ENCODE results near the gene FNDC11. TPM values are rescaled to one million over a fixed set of nuclear protein-coding genes. Genes with fewer than 3 reads are reported as not detected.

The FNDC11 gene
- total RNA-seq, 1 experiment from 2014 or later: 0.46 TPM

DNA sequence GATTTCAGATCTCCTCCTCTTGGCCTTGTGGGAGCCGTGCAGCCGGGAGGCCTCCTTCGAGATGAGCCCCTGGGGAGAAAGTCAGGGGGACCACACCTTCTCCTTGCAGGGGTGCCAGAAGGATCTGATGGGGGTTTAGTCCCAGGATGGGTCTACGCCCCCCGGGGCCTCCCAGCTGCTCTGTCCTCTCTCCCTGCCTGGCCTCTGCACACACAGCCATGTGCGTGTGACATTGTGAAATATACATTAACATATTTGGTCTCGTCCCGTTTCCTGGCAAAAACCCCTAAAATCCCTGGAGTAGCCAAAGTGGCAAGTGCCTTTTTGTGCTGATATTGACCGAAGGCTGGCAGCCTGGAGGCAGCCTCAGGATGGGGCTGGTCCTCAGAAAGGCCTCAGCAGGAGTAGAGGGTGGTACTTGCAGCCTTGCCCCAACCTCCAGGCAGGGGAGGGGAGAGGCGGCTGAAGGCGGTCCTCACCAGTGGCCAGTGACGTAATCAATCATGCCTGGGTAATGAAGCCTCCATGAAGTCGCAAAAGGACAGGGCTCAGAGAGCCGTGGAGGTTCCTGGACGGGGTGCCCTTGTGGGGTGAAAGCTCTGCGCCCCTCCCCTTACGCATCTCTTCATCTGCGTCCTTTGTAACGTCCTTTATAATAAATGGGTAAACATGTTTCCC lies 25.2 kb downstream of the FNDC11 start:
- no peak for DNase-seq (ENCODE audit: low read depth)

DNA sequence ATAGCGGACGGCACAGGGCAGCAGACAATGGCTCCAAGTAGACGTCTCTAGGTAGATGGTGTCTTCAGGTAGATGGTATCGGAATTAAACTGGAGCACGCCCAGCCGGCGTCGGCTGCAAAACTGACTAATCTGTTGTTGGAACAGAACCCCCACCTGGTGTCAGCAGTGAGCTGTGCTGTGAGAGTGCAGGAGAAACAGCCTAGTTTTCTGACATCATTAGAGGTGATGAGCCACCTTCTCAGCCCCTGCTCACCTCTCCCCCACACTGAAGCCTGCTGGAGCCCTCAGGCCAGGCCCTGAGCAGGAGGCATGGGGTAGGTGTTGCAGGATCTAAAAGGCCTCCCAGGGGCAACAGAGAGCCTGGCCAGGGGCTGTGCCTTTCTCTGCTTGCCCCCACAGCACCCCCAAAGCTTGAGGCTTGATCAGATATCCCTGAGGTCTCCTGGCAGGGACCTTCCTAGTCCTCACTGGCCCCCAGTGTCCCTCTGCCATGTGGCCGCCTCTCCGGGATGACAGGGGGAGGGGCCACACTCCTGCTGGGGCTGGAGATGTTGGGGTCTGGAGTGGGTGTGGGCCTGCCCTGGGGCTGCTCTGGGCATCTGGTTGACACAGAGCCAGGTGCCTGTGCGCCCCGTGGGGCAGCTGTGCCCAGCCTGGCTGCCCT lies 27.0 kb downstream of the FNDC11 start:
- DNase-seq (ENCODE audit: low read depth): peak; percentile 27

DNA sequence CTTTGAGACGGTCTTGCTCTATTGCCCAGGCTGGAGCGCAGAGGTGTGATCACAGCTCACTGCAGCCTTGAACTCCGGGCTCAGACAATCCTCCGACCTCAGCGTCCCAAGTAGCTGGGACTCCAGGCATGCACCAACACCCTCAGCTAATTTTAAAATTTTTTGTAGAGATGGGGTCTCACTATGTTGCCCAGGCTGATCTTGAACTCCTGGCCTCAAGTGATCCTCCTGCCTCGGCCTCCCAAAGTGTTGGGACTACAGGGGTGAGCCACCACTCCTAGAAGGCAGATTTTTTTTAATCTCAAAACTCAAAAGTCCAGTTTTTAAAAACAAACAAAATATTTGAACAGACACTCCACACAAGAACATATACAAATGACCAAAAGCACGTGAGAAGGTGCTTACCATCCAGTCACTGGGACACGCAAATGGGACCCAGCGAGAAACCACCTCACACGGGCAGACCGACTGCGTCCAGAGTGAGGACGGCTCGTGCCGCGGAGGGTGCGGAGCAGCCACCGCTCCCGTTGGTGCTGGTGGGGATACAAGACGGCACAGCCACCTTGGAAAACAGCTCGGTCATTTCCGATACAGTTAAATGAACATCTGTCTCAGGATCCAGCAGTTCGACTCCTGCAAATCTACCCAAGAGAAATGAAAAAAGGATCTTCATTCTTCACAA lies 28.6 kb downstream of the FNDC11 start:
- no peak for DNase-seq (ENCODE audit: low read depth)

DNA sequence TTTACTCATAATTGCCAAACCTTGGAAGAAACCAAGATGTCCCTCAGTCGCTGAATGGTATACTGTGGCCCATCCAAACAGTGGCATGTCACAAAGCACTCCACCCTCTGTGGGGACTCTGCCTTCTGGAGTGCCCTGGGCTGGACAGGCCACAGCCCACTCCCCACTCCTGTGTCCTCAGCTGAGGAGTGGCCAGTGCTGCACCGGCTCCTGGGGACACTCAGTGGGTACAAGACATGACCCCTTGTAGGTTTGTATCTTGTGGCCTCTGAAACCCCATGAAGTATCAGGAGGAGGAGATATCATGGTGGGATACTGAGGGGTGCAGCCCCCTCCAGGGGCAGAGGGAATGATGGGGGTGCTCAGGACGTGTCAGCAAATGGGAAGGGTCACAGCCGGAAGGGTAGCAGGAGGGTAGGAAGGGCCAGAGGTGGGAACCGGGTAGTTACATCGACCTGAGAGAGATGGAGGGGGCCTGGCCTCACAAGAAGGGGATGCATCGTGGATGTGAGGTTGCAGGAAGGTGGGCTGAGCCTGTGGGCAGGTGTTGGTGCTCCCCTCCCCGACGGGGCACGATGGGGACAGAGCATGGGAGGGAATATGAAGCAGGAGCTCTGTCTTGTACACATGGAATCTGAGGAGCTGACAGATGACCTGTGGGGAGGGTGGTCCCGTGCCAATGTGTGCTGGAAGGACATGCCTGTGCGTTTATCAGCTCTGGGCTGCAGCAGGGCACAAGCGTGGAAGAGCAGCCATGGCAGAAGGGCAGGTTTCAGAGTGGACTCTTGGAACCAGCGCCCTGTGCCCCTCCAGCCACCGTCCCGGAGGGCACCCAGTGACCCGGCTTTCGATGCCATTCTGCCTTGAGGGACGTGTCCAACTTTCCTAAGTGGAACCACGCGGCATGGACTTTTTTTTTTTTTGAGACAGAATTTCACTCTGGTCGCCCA lies 31.9 kb downstream of the FNDC11 start:
- no peak for DNase-seq (ENCODE audit: low read depth)

DNA sequence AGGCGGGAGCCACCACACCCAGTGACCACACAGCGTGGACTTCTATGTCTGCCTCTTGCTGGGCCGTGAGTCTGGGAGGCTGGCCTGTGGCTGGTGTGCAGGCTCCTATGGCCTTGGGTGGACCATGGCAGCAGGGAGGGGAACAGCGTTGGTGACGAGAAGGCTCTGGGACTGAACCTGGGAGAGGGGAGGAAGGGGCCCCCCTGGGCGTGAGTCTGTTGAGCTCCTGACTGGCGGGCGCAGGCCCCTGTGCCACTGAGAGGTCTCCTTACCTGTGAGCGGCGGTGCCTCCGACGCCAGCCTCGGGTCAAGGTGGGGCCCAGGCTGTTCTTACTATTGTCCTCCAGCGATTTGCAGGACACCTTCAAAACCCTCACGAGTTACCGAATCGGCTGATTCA lies 32.8 kb downstream of the FNDC11 start:
- DNase-seq (ENCODE audit: low read depth): no peak

DNA sequence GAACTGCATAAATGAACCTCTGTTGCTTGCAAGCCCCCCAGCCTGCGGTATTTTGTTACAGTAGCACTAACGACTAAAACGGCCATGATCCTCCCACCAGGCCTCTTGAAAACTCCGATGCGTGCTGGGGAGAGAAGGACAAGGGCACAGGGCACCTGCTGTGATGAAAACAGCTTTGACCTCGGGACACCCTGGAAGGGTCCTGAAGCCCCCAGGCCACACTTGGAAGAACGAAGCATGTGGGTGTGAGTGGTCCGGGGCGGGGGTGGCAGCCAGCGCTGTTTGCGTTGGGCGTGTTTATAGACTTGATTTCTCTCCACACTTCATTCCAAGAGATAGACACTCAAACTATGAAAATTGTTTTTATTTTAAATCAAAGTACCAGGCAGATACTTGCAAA lies 33.3 kb downstream of the FNDC11 start:
- no peak for DNase-seq (ENCODE audit: low read depth)

DNA sequence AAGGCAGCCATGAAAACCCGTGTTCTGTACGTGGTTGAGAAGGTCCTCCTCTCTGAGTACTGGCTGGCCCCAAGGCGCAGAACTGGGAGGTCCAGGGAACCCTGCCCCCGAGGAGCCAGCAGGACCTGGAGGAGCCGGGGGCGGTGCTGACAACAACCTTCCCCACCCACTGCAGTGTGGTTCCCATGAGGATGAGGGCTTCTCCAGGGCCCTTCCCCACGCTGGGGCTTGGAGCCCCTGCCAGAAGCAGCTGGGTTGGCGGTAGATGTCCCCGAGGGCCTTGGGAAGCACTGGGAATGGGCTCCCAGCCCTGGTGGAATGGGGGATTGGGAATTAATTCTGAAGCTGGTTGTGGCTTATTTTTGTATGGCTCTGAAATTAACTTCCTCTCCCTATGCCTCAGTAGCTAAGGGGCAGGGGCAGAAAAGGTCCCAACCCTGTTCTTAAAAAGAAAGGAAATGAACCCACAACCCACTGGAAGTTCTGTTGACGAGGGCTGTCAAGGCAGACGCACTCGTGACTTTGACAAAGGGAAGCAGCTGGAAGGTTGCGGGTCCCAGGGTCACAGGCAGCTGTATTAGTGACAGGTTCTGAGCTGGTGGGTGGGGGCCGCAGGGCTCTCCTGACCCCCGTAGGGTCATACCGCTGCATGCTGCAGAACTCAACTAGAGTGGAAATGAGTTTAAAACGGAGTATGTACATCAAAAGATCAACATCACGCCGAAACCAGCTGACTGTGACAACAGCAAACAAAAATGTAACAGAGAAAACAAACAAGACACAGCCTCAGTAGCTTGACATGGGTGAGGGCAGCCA lies 34.0 kb downstream of the FNDC11 start:
- no peak for DNase-seq (ENCODE audit: low read depth)

DNA sequence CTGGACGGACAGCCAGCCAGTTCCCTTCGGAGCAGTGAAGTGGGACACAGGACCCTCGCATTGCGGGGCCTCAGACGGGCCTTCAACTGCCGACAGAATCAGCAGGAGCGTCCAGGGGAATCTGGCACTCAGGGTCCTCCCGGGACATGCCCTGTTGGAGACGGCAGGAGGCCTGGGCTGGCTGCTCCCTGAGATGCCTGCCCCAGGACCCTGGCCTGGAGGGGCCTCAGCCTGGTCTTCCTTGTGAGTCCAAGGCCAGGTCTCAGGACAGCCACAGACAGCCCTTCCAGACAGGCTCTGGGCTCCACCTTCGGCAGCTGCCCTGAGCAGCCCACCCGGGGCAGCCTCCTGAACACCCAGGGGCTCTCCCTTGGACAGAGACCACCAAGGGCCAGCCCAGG lies 34.7 kb downstream of the FNDC11 start:
- no peak for DNase-seq (ENCODE audit: low read depth)

DNA sequence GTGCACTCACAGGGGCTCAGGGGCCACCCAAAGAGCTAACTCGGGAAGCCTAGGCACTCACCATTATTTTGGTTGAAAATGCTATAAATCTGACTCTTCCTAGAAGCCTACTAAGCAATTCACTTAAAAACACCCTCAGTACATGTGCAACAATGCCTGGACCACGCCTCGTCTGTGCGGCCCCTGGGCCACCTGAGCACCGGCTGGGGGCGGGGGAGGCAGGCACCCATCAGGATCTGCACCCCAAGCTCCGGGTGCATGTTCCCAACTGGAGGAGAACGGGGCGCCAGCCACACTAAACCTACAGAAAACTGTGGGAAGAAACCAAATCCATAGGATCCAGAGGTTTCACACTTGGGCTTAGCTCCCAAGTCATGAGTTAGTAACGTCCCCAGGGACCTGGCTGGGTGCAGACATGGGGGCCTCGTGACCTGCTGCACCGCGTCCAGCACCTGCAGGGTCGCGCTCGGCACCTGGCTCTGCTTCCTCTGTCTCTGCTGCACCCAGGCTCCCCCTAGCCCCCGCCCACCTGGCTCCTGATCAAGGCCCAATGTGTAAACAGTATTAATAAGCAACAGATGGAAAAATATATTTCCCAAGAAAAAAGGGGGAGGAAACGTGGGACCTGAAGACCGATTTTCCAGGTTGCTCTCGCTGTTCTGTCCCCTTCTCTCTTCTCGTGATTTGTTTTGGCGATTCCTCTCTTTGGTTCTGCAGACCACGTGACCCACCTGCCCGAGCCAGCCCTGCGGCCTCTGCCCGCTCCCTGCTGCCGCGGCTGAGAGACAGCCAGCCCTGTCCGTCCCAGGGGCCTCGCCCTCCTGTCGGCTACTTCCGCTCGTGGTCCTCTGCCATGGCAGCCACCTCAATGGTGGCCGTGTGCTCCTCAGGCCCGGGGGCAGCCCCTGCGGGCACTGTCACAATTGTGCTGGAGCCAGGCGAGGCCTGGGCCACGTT lies 35.6 kb downstream of the FNDC11 start:
- no peak for DNase-seq (ENCODE audit: low read depth)

DNA sequence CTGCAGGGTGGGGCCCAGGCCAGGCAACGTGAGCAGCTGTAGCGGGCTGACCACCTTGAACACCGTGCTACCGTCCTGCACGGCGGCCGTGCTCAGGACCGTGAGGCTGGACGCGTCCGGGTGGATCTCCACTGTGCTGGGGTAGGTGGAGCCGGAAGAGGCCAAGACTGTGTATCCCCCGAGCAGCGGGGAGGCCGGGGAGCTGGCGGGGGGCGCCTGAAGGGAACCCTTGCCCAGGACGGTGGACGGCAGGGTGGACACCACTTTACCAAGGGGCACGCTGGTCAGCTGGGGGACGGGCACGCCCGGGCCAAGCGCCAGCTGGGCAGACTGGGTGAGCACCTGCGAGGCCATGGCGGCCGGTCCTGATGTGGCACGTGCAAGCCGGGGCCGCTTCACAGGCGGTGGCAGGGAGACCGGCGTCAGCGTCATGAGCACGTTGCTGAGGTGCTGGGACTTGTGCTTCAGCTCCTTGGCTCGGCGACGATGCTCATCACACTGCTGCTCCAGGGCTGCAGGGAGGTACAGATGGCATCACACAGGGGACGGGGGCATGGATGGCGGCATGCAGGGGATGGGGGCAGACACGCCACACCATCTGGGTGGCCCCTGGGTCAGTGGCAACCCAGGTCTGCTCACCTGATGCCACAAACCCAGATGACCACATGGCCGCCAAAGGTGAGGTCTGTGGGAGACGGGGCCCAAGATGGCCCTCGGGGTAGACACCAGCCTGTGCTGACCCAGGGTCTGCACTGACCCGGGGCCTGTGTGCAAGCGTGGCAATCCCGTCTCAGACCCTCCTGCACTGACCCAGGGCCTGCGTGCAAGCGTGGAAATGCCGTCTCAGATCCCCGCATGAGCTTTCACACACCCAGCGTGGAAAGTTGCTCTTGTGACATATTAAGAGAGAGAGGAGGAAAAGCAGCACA lies 36.5 kb downstream of the FNDC11 start:
- DNase-seq (ENCODE audit: low read depth): no peak

DNA sequence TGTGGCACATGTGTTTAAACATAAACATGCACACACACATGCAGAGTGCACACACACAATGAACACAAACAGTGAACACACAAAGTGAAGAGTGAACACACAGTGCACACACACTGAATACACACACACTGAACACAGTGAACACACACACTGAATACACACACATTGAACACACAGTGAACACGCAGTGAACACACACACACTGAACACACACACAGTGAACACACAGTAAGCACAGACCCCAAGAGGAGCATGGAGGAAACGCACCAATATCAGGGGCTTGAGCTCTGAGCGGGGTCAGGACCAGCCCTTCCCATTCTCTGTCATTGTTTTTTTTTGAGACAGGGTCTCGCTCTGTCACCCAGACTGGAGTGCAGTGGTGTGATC lies 37.2 kb downstream of the FNDC11 start:
- no peak for DNase-seq (ENCODE audit: low read depth)

DNA sequence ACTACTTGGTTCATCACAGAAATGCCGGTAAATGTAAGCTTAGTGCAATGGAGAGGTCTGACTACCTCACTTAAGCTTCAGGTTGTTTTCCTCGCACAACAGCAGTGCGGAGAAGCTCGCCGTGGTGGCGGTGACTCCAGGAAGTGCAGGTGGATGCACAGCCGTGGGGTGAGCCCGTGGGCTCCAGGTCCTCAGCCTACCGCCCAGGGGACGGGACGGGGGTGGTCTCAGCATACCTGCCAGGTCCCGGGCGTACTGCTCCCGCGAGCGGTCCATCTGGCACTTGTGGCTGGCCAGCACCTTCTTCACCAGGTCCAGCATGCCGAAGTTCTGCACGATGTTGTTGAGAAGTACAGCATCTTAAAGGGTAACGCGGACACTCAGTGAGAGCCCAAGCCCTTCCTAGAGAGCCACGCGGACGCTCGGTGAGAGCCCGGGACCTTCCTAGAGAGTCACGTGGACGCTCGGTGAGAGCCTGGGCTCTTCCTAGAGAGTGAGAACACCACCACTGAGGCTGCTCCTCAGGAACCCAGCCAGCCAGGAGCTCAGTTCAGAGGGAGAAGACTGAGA lies 37.9 kb downstream of the FNDC11 start:
- DNase-seq (ENCODE audit: low read depth): no peak

DNA sequence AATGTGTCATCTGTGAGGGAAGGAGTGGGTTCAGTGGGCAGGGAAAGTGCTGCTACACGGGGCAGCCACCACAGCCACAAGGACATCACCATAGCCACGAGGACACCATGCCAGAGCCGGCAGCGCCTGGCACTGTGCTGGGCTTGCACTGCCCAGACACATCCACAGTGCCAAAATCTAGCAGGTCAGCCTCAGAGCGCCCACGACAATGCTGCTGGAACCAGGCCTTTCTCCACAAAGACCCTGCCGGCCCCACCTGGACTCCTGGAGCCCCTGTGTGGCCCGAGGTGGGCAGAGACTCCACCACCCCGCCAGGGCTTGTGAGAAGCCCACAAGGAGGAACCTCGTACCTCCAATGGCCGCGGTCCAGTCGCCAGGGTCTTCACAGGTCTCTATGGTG lies 38.7 kb downstream of the FNDC11 start:
- DNase-seq (ENCODE audit: low read depth): no peak

DNA sequence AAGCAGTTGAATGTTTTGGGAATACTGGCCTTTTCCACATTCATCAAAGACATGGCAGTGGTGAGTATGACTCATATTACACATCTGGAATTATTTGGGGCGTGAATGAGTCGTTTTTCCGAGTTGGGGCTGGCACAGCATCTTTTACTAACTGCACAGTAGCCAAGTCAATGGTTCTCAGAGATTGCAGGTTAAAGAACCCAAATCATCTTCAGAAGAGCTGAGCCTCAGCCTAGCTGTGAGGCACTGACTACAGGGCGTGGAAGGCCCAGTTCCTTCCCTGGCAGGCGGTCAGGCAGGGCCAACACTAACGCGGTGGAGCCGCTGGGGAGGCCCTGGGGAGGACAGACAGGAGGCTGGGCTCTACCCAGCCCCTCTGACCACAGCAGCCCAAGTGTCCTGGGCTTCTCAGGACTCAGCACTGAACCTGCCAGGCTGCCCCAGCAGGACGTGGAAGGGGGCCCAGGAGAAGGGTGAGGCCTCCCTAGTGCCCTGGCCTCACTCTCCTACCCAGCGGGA lies 40.1 kb downstream of the FNDC11 start:
- no peak for DNase-seq (ENCODE audit: low read depth)

DNA sequence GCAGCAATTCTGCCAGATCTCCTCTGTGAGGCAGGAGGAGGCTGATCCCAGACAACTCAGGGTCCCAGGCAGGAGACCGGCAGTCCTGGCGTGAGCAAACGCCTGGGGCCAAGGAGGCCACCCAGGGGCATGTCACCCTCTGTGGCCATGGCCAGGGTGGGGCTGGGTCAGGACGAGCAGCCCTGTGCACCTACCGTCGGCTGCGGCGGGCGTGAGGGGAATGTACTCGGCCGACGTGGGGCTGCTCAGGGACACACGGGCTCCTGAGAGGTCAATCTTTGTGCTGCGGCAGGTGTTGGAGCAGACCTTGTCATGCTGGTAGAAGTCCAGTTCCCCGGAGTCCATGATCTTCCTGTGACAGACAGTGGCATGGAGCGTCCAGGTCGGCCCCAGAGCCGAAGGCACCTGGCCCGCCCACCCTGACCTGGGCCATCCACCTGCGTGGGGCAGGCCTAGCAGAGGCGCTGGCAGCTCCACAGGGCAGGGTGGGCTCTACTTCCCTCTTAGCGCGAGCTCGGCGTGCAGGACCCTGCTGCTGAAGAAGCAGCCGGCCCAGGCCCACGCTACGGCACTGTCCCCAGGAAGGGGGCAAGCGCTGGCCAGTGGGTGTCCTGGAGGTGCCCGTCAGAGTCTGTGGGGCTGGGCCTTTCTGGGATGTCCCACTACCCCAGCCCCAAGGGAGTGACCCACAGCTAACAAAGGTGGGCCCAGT lies 41.6 kb downstream of the FNDC11 start:
- no peak for DNase-seq (ENCODE audit: low read depth)

DNA sequence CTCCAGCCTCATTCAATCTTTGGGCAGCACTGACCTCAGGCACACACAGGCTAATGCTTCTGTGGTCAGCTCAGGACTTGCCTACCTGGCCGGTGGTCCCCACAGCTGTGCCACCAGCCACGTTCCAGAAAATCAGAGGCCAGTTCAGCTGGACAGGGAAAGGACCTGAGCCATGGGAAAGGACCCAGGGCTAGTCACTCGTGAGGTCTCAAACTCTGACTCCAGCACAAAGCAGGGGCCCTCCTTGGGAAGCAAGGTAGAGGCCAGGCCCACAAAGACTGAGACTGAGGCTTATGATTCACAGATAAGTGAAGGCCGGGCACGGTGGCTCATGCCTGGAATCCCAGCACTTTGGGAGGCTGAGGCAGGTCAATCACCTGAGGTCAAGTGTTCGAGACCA lies 42.5 kb downstream of the FNDC11 start:
- no peak for DNase-seq (ENCODE audit: low read depth)

Data from LHCN-M2 (cell line).